ENCODE results near the gene CAMK4.

GRCh38 chr5:111236995-111237394, 12.8 kb downstream of the CAMK4 start:
- no peak for TF ChIP-seq CTCF (IDR thresholded peaks at IDR 0.05)
- no peak for TF ChIP-seq POLR2A (IDR thresholded peaks at IDR 0.05)
